ENCODE results near the gene SNX21.
"Not testable (repeated sequence)": the region's sequence is repeated elsewhere in the genome, so short reads cannot be mapped to it uniquely, and the experiment has no call there.

The SNX21 gene

GRCh38 chr20:45822857-45823256 is 10.7 kb upstream of the SNX21 start:
- no peak for DNase-seq (ENCODE audit: low read depth in 3 of 3, low spot score in 1 of 3)

- DNase-seq (ENCODE audit: low read depth in 3 of 3, low spot score in 1 of 3): peak in 2 of 3 donors; percentile 11 to 24
Observed at GRCh38 chr20:45823949-45824835, 9.4 kb upstream of the SNX21 start.

GRCh38 chr20:45826381-45827019 is 7.1 kb upstream of the SNX21 start:
- DNase-seq (ENCODE audit: low read depth in 3 of 3, low spot score in 1 of 3): no peak

GRCh38 chr20:45827030-45827652 is 6.5 kb upstream of the SNX21 start, which contains the start of gene TNNC2:
Gene TNNC2, minus strand, starts transcription at chr20:45827312. Its CDS starts 64 bp downstream, at chr20:45827248.
- DNase-seq (ENCODE audit: low read depth in 3 of 3, low spot score in 1 of 3): no peak

GRCh38 chr20:45827712-45828111 is 5.9 kb upstream of the SNX21 start:
- DNase-seq (ENCODE audit: low read depth in 3 of 3, low spot score in 1 of 3): no peak

- no peak for DNase-seq (ENCODE audit: low read depth in 3 of 3, low spot score in 1 of 3)
Observed at GRCh38 chr20:45828589-45828988, 5.0 kb upstream of the SNX21 start.

GRCh38 chr20:45829673-45830106 is 3.9 kb upstream of the SNX21 start:
- not testable (repeated sequence) for DNase-seq (ENCODE audit: low read depth in 3 of 3, low spot score in 1 of 3)

GRCh38 chr20:45832619-45833018 is 980 bp upstream of the SNX21 start:
- DNase-seq (ENCODE audit: low read depth in 3 of 3, low spot score in 1 of 3): no peak

GRCh38 chr20:45833883-45834796 is 541 bp downstream of the SNX21 start:
- peak in 1 of 3 donors; percentile 39 for DNase-seq (ENCODE audit: low read depth in 3 of 3, low spot score in 1 of 3)

- no peak for DNase-seq (ENCODE audit: low read depth in 3 of 3, low spot score in 1 of 3)
Observed at GRCh38 chr20:45834797-45835161, 1.2 kb downstream of the SNX21 start.

- DNase-seq (ENCODE audit: low read depth in 3 of 3, low spot score in 1 of 3): no peak
Observed at GRCh38 chr20:45835329-45835765, 1.7 kb downstream of the SNX21 start.

- no peak for DNase-seq (ENCODE audit: low read depth in 3 of 3, low spot score in 1 of 3)
Observed at GRCh38 chr20:45835825-45836224, 2.2 kb downstream of the SNX21 start.

GRCh38 chr20:45836841-45837240 is 3.2 kb downstream of the SNX21 start:
- no peak for DNase-seq (ENCODE audit: low read depth in 3 of 3, low spot score in 1 of 3)

GRCh38 chr20:45840700-45841198 is 7.2 kb downstream of the SNX21 start:
- no peak for DNase-seq (ENCODE audit: low read depth in 3 of 3, low spot score in 1 of 3)

GRCh38 chr20:45841407-45842129 is 8.0 kb downstream of the SNX21 start:
- DNase-seq (ENCODE audit: low read depth in 3 of 3, low spot score in 1 of 3): no peak

- DNase-seq (ENCODE audit: low read depth in 3 of 3, low spot score in 1 of 3): no peak
Observed at GRCh38 chr20:45842169-45842812, 8.7 kb downstream of the SNX21 start.

GRCh38 chr20:45843506-45843905 is 9.9 kb downstream of the SNX21 start:
- DNase-seq (ENCODE audit: low read depth in 3 of 3, low spot score in 1 of 3): no peak

- no peak for DNase-seq (ENCODE audit: low read depth in 3 of 3, low spot score in 1 of 3)
Observed at GRCh38 chr20:45845452-45845851, 11.9 kb downstream of the SNX21 start.

GRCh38 chr20:45848421-45848820 is 14.8 kb downstream of the SNX21 start:
- DNase-seq (ENCODE audit: low read depth in 3 of 3, low spot score in 1 of 3): no peak
